Breast epithelium (tissue), 3 donors: ENCODE results near the gene NEK3.

ENCODE experiments used
- CTCF ChIP-seq, 3 donors: fragments of 450-650 bp; IDR thresholded peaks; one replicate each; pipeline ENCODE4 v1.5.1; 2016 to 2017; ENCODE audit warnings: antibody characterized with exemption in 3 of 3, mild to moderate bottlenecking in 3 of 3, moderate library complexity in 3 of 3
- POLR2A ChIP-seq: fragments of 450-650 bp; IDR thresholded peaks from one replicate; pipeline ENCODE4 v1.6.1; 2016; ENCODE audit warnings: antibody characterized with exemption, mild to moderate bottlenecking, moderate library complexity

GRCh38 chr13:52187029-52187423 is 27.6 kb upstream of the NEK3 start:
- no peak for TF ChIP-seq CTCF (IDR thresholded peaks at IDR 0.05)
- no peak for TF ChIP-seq POLR2A
